Measurements from ENCODE around the gene ITGB6. TPM values are rescaled to one million over a fixed set of nuclear protein-coding genes. Genes with fewer than 3 reads are reported as not detected.
"Not testable (repeated sequence)": the region's sequence is repeated elsewhere in the genome, so short reads cannot be mapped to it uniquely, and the experiment has no call there.

The ITGB6 gene
- total and polyA plus RNA-seq, 2 experiments from 2014 or later = 20.3 to 41.1 TPM

DNA sequence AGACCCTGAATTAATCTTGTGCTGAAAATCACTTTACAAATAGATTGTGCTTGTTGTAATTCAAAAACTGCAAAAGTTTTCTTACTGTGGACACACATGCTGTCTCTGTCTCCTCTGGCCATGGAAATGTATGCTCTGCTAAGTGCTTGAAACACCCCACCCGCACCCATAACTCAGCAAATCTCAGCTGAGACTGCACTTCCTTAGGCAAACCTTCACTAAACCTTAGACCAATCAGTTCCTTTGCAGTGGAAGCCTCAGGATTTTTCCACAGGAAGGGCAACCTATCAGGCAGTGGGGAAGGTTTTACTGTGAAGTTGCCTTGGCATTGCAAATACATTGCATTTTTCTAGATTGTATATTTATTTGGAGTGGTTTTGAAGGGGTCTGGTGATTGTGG, 75.5 kb downstream of the ITGB6 start:
- H3K27ac ChIP-seq = no peak overlapping the region
- no peaks in the 10 kb centered on the region for H3K9me2 ChIP-seq (replicated peaks; ENCODE audit: insufficient read depth)
- no peak overlapping the region for H2AFZ ChIP-seq
- TF ChIP-seq EZH2phosphoT487 (IDR thresholded peaks at IDR 0.05; ENCODE audit: low read depth, severe bottlenecking, unreplicated experiment) (no peak), EZH2 (IDR thresholded peaks at IDR 0.05; ENCODE audit: borderline replicate concordance) (no peak)
- TF ChIP-seq, protein P1, sequence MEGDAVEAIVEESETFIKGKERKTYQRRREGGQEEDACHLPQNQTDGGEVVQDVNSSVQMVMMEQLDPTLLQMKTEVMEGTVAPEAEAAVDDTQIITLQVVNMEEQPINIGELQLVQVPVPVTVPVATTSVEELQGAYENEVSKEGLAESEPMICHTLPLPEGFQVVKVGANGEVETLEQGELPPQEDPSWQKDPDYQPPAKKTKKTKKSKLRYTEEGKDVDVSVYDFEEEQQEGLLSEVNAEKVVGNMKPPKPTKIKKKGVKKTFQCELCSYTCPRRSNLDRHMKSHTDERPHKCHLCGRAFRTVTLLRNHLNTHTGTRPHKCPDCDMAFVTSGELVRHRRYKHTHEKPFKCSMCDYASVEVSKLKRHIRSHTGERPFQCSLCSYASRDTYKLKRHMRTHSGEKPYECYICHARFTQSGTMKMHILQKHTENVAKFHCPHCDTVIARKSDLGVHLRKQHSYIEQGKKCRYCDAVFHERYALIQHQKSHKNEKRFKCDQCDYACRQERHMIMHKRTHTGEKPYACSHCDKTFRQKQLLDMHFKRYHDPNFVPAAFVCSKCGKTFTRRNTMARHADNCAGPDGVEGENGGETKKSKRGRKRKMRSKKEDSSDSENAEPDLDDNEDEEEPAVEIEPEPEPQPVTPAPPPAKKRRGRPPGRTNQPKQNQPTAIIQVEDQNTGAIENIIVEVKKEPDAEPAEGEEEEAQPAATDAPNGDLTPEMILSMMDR (IDR thresholded peaks at IDR 0.05; ENCODE audit: poor library complexity) = no peak
- WGBS (ENCODE audit: low lambda C conversion rate, missing lambda C conversion rate) = 57% methylated on average over 1 of the region's 1 CpG
- H3K79me2 ChIP-seq = no peaks in the 10 kb centered on the region
- H3K4me1 ChIP-seq (ENCODE audit: insufficient read depth) = no peaks in the 10 kb centered on the region
- no peak overlapping the region for H3K4me2 ChIP-seq
- no peaks in the 10 kb centered on the region for H4K20me1 ChIP-seq (ENCODE audit: insufficient read depth, poor library complexity, severe bottlenecking)
- no peaks in the 10 kb centered on the region for H3K36me3 ChIP-seq (replicated peaks; ENCODE audit: insufficient read depth, low read depth)
- no peaks in the 10 kb centered on the region for H3K27me3 ChIP-seq
- H3K9me3 ChIP-seq (ENCODE audit: low read depth) = no peaks in the 10 kb centered on the region
- H3K4me3 ChIP-seq = no peak overlapping the region
- no peak for DNase-seq (ENCODE audit: low spot score)

DNA sequence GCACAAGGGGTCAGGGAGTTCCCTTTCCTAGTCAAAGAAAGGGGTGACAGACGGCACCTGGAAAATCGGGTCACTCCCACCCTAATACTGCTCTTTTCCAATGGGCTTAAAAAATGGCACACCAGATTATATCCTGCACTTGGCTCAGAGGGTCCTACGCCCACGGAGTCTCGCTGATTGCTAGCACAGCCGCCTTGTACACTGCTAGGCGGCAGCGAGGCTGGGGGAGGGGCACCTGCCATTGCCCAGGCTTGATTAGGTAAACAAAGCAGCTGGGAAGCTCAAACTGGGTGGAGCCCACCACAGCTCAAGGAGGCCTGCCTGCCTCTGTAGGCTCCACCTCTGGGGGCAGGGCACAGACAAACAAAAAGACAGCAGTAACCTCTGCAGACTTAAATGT, 85.4 kb downstream of the ITGB6 start:
- WGBS (ENCODE audit: low lambda C conversion rate, missing lambda C conversion rate) = 70% methylated on average over 8 of the region's 8 CpGs
- not testable (repeated sequence) for H2AFZ ChIP-seq

DNA sequence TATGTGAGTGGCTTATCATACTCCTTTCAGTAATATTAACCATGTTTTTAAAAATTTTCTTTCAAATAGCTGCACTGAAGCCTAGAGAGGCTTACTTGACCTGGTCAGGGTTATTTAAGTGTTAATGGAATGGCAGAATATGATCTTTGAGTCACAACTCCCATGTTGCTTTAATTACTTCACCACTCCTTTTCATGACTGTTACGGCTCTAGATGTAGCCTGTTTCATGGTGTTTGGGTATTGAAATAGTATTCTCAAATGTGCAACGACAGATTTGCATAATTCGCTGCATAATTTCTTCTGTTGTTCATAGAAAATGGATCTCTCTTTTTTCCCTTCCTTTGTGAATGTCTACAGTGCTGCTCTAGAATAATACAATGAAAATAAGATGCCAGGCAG, 86.1 kb downstream of the ITGB6 start:
- Histone ChIP-seq H2AFZ (no peak overlapping the region), H3K79me2 (no peaks in the 10 kb centered on the region)

More for the DNA sequence above, 85.4 kb downstream of the ITGB6 start:
- H4K20me1 ChIP-seq (ENCODE audit: insufficient read depth, poor library complexity, severe bottlenecking); H3K27me3 ChIP-seq; H3K36me3 ChIP-seq (replicated peaks; ENCODE audit: insufficient read depth, low read depth); H3K4me1 ChIP-seq (ENCODE audit: insufficient read depth); H3K79me2 ChIP-seq; H3K9me3 ChIP-seq (ENCODE audit: low read depth); H3K9me2 ChIP-seq (replicated peaks; ENCODE audit: insufficient read depth); H3K4me2 ChIP-seq; DNase-seq (ENCODE audit: low spot score); H3K4me3 ChIP-seq; H3K27ac ChIP-seq: not testable (repeated sequence)

DNA sequence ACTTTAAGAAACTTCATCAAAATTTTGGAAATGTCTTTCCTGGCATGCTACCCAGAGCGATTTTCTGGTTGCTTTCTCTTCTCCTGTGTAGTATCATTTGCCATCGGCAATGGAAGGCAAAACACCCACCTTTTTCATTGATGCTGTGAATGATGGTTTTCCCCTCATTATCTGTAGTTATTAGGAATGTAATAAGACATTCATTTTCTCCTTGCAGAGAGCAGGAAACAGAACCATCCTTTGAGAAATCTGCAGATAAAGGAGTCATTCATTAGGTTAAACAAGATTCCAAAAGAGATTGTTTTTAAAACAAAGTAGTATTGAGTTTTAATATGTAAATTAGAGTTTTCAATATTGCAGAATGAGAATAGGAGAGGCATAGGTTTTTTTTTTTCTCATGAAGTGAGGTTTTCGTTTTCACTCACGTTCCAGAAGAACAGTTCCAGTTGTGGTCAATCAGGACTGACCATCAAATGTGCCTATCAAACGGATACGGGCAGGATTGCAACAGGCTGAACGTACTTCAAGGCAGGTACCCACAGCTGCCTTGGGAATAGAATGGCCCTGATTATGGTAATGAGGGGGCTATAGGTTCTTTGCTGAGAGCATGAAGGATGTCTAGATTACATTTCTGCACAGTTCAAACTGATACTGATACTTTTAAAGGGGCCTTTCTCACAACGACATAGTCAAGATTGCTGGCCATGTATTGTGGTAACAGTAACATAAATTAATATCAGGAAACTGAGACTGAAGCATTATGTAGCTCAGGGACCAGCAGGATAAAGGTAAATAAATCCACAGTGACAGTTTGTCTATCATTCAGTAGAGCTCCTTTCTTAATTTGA, 87.9 kb downstream of the ITGB6 start:
- Histone ChIP-seq H3K4me3 (no peak overlapping the region), H3K9me3 (ENCODE audit: low read depth) (no peaks in the 10 kb centered on the region), H3K27ac (no peak overlapping the region), H4K20me1 (ENCODE audit: insufficient read depth, poor library complexity, severe bottlenecking) (no peaks in the 10 kb centered on the region), H3K27me3 (no peaks in the 10 kb centered on the region), H3K4me1 (ENCODE audit: insufficient read depth) (no peaks in the 10 kb centered on the region), H3K79me2 (no peaks in the 10 kb centered on the region), H2AFZ (no peak overlapping the region), H3K4me2 (no peak overlapping the region), H3K9me2 (replicated peaks; ENCODE audit: insufficient read depth) (no peaks in the 10 kb centered on the region), H3K36me3 (replicated peaks; ENCODE audit: insufficient read depth, low read depth) (no peaks in the 10 kb centered on the region)
- TF ChIP-seq, protein P1 (IDR thresholded peaks at IDR 0.05; ENCODE audit: poor library complexity) = no peak
- 94% methylated on average over 8 of the region's 8 CpGs for WGBS (ENCODE audit: low lambda C conversion rate, missing lambda C conversion rate)
- no peak for DNase-seq (ENCODE audit: low spot score)

More for the DNA sequence above, 86.1 kb downstream of the ITGB6 start:
- Histone ChIP-seq H3K4me1 (ENCODE audit: insufficient read depth) (no peaks in the 10 kb centered on the region), H3K36me3 (replicated peaks; ENCODE audit: insufficient read depth, low read depth) (no peaks in the 10 kb centered on the region), H3K9me2 (replicated peaks; ENCODE audit: insufficient read depth) (no peaks in the 10 kb centered on the region), H3K27me3 (no peaks in the 10 kb centered on the region), H3K27ac (no peak overlapping the region), H3K4me3 (no peak overlapping the region), H4K20me1 (ENCODE audit: insufficient read depth, poor library complexity, severe bottlenecking) (no peaks in the 10 kb centered on the region), H3K9me3 (ENCODE audit: low read depth) (no peaks in the 10 kb centered on the region), H3K4me2 (no peak overlapping the region)
- TF ChIP-seq EZH2phosphoT487 (IDR thresholded peaks at IDR 0.05; ENCODE audit: low read depth, severe bottlenecking, unreplicated experiment) (no peak), EZH2 (IDR thresholded peaks at IDR 0.05; ENCODE audit: borderline replicate concordance) (no peak)
- TF ChIP-seq, protein P1 (IDR thresholded peaks at IDR 0.05; ENCODE audit: poor library complexity) = no peak
- 80% methylated on average over 3 of the region's 3 CpGs for WGBS (ENCODE audit: low lambda C conversion rate, missing lambda C conversion rate)
- no peak for DNase-seq (ENCODE audit: low spot score)
